Keratinocyte (primary cell): ENCODE results near the gene GRK1. TPM values are rescaled to one million over a fixed set of nuclear protein-coding genes. Genes with fewer than 3 reads are reported as not detected.

Source experiments
- DNase-seq: peaks from one replicate; pipeline ENCODE4 v3.0.0-alpha.2; 2011; ENCODE audit warnings: low read depth, missing footprints, low spot score
- FAIRE-seq: peaks from 2 replicates; lab custom pipeline; 2011; peaks lifted over from hg19 to GRCh38; lab: Jason Lieb, UNC
- H2AFZ ChIP-seq: 2 replicates; pipeline ENCODE4 v1.6.0; 2012; ENCODE audit warnings: low read length, control low read depth, inconsistent platforms; ENCODE audit not compliant: control insufficient read depth
- H3K27ac ChIP-seq: 2 replicates; pipeline ENCODE4 v1.5.1; 2011; ENCODE audit warnings: low read length; ENCODE audit not compliant: control insufficient read depth, insufficient read depth
- H3K27me3 ChIP-seq: 3 replicates; pipeline ENCODE4 v1.6.0; 2011; ENCODE audit warnings: low read length; ENCODE audit not compliant: control insufficient read depth, insufficient read depth; ENCODE audit errors: extremely low read depth
- H3K36me3 ChIP-seq, 2 experiments: 2 replicates in 1 of 2; 3 replicates in 1 of 2; pipeline ENCODE4 v1.5.1; 2011; ENCODE audit warnings: low read length in 2 of 2, mild to moderate bottlenecking in 1 of 2; ENCODE audit not compliant: control insufficient read depth in 2 of 2, insufficient read depth in 2 of 2; ENCODE audit errors: extremely low read depth in 1 of 2
- H3K4me1 ChIP-seq: 3 replicates; pipeline ENCODE4 v1.5.1; 2011; ENCODE audit warnings: low read length; ENCODE audit not compliant: control insufficient read depth, insufficient read depth; ENCODE audit errors: extremely low read depth
- H3K4me2 ChIP-seq: 3 replicates; pipeline ENCODE4 v1.6.0; 2011; ENCODE audit warnings: low read depth, low read length; ENCODE audit not compliant: control insufficient read depth, insufficient read depth; ENCODE audit errors: extremely low read depth
- H3K4me3 ChIP-seq, 3 experiments: fragments of 200-600 bp in 1 of 3; sonication (generic) in 1 of 3; 2 replicates in 2 of 3; 3 replicates in 1 of 3; pipeline ENCODE4 v1.5.1; 2011 to 2016; ENCODE audit warnings: low read length in 3 of 3, mild to moderate bottlenecking in 3 of 3, control low read depth in 2 of 3, inconsistent platforms in 1 of 3, low read depth in 1 of 3, mixed read lengths in 1 of 3, mixed run types in 1 of 3, moderate library complexity in 1 of 3; ENCODE audit not compliant: control insufficient read depth in 2 of 3, insufficient read depth in 2 of 3; ENCODE audit errors: extremely low read depth in 1 of 3
- H3K79me2 ChIP-seq: 2 replicates; pipeline ENCODE4 v1.6.0; 2012; ENCODE audit warnings: low read length; ENCODE audit not compliant: control insufficient read depth, insufficient read depth
- H3K9ac ChIP-seq: 3 replicates; pipeline ENCODE4 v1.6.0; 2011; ENCODE audit warnings: low read length; ENCODE audit not compliant: control insufficient read depth, insufficient read depth; ENCODE audit errors: extremely low read depth
- H3K9me1 ChIP-seq: 3 replicates; pipeline ENCODE4 v1.6.0; 2011; ENCODE audit warnings: low read length; ENCODE audit not compliant: control insufficient read depth, insufficient read depth; ENCODE audit errors: extremely low read depth
- H3K9me3 ChIP-seq: 2 replicates; pipeline ENCODE4 v1.5.1; 2012; ENCODE audit warnings: low read depth, low read length; ENCODE audit not compliant: control insufficient read depth
- H4K20me1 ChIP-seq: 3 replicates; pipeline ENCODE4 v1.6.0; 2011; ENCODE audit warnings: low read length; ENCODE audit not compliant: control insufficient read depth, insufficient read depth; ENCODE audit errors: extremely low read depth
- CTCF ChIP-seq, 3 experiments: IDR thresholded peaks in 1 of 3; conservative IDR thresholded peaks in 1 of 3; optimal IDR thresholded peaks in 1 of 3; 2 replicates in 2 of 3; 3 replicates in 1 of 3; pipeline versions ENCODE3 to v1.5.1; 2011; ENCODE audit warnings: low read length in 3 of 3, mild to moderate bottlenecking in 3 of 3, moderate library complexity in 2 of 3, control low read depth in 1 of 3, inconsistent platforms in 1 of 3; ENCODE audit not compliant: insufficient read depth in 2 of 3; ENCODE audit errors: extremely low read depth in 1 of 3
- EZH2 ChIP-seq: IDR thresholded peaks from one replicate; pipeline ENCODE4 v1.6.1; 2012; ENCODE audit warnings: inconsistent platforms, mild to moderate bottlenecking, low read length, moderate library complexity
- dilution Hi-C: fragments of 300-500 bp; cut with MboI; formaldehyde crosslinking; loops from one replicate; pipeline ENCODE4 v1.7.0; 2020; ENCODE audit warnings: low sequenced_read_pairs; ENCODE audit not compliant: extremely low pct_ligation_motif_present
- polyA plus RNA-seq, 5 experiments: library from polyadenylated mRNA; depleted of rRNA in 3 of 5; stranded (reverse) in 3 of 5; stranded (forward) in 1 of 5; unstranded in 1 of 5; fragments of >200 nt; gene quantifications; 1 replicate in 1 of 5; 2 replicates in 3 of 5; 3 replicates in 1 of 5; pipeline versions ENCODE4 v1.2.1 to v1.2.3, GENCODE V29; 2011 to 2012; ENCODE audit warnings: missing spikeins in 2 of 5, low read depth in 1 of 5, low replicate concordance in 1 of 5

The GRK1 gene
- polyA plus RNA-seq, 1 donor (not counting 4 experiments of a cell fraction or from before 2014, with no cell fraction given): not detected

GRCh38 chr13:113743366-113744195 lies 76.6 kb downstream of the GRK1 start:
- H3K4me3 ChIP-seq: no peak overlapping the region
- H3K79me2 ChIP-seq: no peaks in the 10 kb centered on the region
- dilution Hi-C loops: no loop called here
- peaks cover 14% of the 10 kb centered on the region for H3K27me3 ChIP-seq
- no peaks in the 10 kb centered on the region for H3K36me3 ChIP-seq
- no peak for DNase-seq
- H3K4me1 ChIP-seq: peaks cover 2% of the 10 kb centered on the region
- no peak overlapping the region for H2AFZ ChIP-seq
- TF ChIP-seq EZH2 (no peak), CTCF (optimal IDR thresholded peaks at IDR 0.05 in 1 of 3, IDR thresholded peaks at IDR 0.05 in 1 of 3, conservative IDR thresholded peaks at IDR 0.05 in 1 of 3; ENCODE audit: extremely low read depth in 1 of 3, insufficient read depth in 2 of 3, low read length in 3 of 3) (no peak)
- FAIRE-seq: no peak
- no peaks in the 10 kb centered on the region for H3K9me1 ChIP-seq
- H3K9ac ChIP-seq: no peak overlapping the region
- no peaks in the 10 kb centered on the region for H3K9me3 ChIP-seq
- no peak overlapping the region for H3K27ac ChIP-seq
- peaks cover 2% of the 10 kb centered on the region for H4K20me1 ChIP-seq
- no peak overlapping the region for H3K4me2 ChIP-seq

GRCh38 chr13:113744197-113745000 lies 77.4 kb downstream of the GRK1 start:
- H3K4me3 ChIP-seq: no peak overlapping the region
- H3K9me1 ChIP-seq: no peaks in the 10 kb centered on the region
- H3K4me2 ChIP-seq: no peak overlapping the region
- DNase-seq (no peak), FAIRE-seq (no peak)
- H3K9ac ChIP-seq: no peak overlapping the region
- H3K79me2 ChIP-seq: no peaks in the 10 kb centered on the region
- peaks cover 2% of the 10 kb centered on the region for H4K20me1 ChIP-seq
- no peak overlapping the region for H3K27ac ChIP-seq
- no peaks in the 10 kb centered on the region for H3K9me3 ChIP-seq
- H2AFZ ChIP-seq: no peak overlapping the region
- peaks cover 14% of the 10 kb centered on the region for H3K27me3 ChIP-seq
- dilution Hi-C loops: no loop called here
- H3K4me1 ChIP-seq: peaks cover 2% of the 10 kb centered on the region
- TF ChIP-seq CTCF (optimal IDR thresholded peaks at IDR 0.05 in 1 of 3, IDR thresholded peaks at IDR 0.05 in 1 of 3, conservative IDR thresholded peaks at IDR 0.05 in 1 of 3; ENCODE audit: extremely low read depth in 1 of 3, insufficient read depth in 2 of 3, low read length in 3 of 3): no peak
- TF ChIP-seq EZH2: no peak
- H3K36me3 ChIP-seq: no peaks in the 10 kb centered on the region
